AG04449 (cell line): ENCODE data around the gene VAX1.

Experiments
- CTCF ChIA-PET: fragments of 350-600 bp; formaldehyde crosslinking; extraction: SDS; loops from one replicate; lab custom pipeline; 2021; ENCODE audit warnings: antibody characterized with exemption; lab: Yijun Ruan, JAX
- POLR2A ChIA-PET: fragments of 400-600, 350-600 bp; formaldehyde crosslinking; extraction: SDS; loops from one replicate; lab custom pipeline; 2020; ENCODE audit warnings: antibody characterized with exemption, inconsistent platforms; lab: Yijun Ruan, JAX
- DNase-seq: peaks from one replicate; pipeline ENCODE4 v3.0.0-alpha.2; 2010; ENCODE audit warnings: low read depth, low spot score
- H3K4me3 ChIP-seq: 2 replicates; pipeline ENCODE4 v1.5.1; 2011; ENCODE audit warnings: low read depth, mild to moderate bottlenecking, control low read depth, low read length
- CTCF ChIP-seq: IDR thresholded peaks from one replicate; pipeline ENCODE4 v1.5.1; 2011; ENCODE audit warnings: mild to moderate bottlenecking, moderate library complexity, low read length, control low read depth, inconsistent platforms; ENCODE audit not compliant: insufficient read depth; ENCODE audit errors: missing control alignments

VAX1 gene

GRCh38 chr10:117163954-117164548, 26.0 kb upstream of the VAX1 start:
- POLR2A ChIA-PET = no interaction called here
- DNase-seq = no peak
- TF ChIP-seq CTCF = no peak
- H3K4me3 ChIP-seq = no peak overlapping the region
- CTCF ChIA-PET = interaction anchor here (1.2 to 17.7 kb wide), 3 partner anchors 10 to 371 kb away, joined by 4 to 809 read pairs (median 6); no protein-coding TSS in a partner anchor

GRCh38 chr10:117163061-117163953, 25.2 kb upstream of the VAX1 start:
- no peak for DNase-seq
- ChIA-PET CTCF (interaction anchor here (1.2 to 17.7 kb wide), 3 partner anchors 11 to 370 kb away, joined by 4 to 809 read pairs (median 6); no protein-coding TSS in a partner anchor), POLR2A (no interaction called here)
- no peak overlapping the region for H3K4me3 ChIP-seq
- no peak for TF ChIP-seq CTCF

GRCh38 chr10:117162093-117163060, 24.3 kb upstream of the VAX1 start:
- TF ChIP-seq CTCF = no peak
- CTCF ChIA-PET = interaction anchor here (1.0 to 1.5 kb wide), 2 partner anchors 12 to 27 kb away, joined by 3 to 4 read pairs; no protein-coding TSS in a partner anchor
- POLR2A ChIA-PET = no interaction called here
- no peak for DNase-seq
- H3K4me3 ChIP-seq = no peak overlapping the region

GRCh38 chr10:117161386-117162033, 23.4 kb upstream of the VAX1 start:
- POLR2A ChIA-PET = no interaction called here
- no peak for TF ChIP-seq CTCF
- H3K4me3 ChIP-seq = no peak overlapping the region
- CTCF ChIA-PET = interaction anchor here (1.0 kb wide), 1 partner anchor 26 kb away, joined by 3 read pairs; no protein-coding TSS in a partner anchor
- no peak for DNase-seq

GRCh38 chr10:117160567-117160966, 22.5 kb upstream of the VAX1 start:
- DNase-seq = no peak
- ChIA-PET CTCF (no interaction called here), POLR2A (no interaction called here)
- H3K4me3 ChIP-seq = no peak overlapping the region
- TF ChIP-seq CTCF = no peak
